ENCODE results near the gene ZNF618.

The ZNF618 gene

DNA sequence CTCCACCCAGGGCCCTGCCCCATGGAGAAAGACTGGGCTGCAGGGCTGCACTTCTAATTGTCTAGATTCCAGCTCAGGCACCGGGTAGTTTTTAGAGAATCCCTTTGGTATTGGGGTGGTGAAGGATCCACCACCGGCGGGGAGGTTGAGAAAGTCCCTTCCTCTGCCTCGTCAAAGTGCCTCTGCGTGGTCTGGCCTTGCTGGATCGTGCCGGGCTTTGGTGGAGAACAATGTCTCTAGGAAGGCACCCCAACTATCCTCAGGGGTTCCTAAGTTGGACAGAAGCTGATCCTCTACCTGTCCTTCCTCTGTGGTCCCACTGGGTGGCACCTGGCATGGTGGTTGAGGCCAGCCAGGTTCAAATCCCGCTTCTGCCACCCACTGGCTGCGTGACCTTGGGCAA is 209.3 kb downstream of the ZNF618 start:
- DNase-seq (ENCODE audit: extremely low read depth, low read depth), result no peak
- TF ChIP-seq, protein P1, sequence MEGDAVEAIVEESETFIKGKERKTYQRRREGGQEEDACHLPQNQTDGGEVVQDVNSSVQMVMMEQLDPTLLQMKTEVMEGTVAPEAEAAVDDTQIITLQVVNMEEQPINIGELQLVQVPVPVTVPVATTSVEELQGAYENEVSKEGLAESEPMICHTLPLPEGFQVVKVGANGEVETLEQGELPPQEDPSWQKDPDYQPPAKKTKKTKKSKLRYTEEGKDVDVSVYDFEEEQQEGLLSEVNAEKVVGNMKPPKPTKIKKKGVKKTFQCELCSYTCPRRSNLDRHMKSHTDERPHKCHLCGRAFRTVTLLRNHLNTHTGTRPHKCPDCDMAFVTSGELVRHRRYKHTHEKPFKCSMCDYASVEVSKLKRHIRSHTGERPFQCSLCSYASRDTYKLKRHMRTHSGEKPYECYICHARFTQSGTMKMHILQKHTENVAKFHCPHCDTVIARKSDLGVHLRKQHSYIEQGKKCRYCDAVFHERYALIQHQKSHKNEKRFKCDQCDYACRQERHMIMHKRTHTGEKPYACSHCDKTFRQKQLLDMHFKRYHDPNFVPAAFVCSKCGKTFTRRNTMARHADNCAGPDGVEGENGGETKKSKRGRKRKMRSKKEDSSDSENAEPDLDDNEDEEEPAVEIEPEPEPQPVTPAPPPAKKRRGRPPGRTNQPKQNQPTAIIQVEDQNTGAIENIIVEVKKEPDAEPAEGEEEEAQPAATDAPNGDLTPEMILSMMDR (IDR thresholded peaks at IDR 0.05; ENCODE audit: low read depth, low read length), result no peak

DNA sequence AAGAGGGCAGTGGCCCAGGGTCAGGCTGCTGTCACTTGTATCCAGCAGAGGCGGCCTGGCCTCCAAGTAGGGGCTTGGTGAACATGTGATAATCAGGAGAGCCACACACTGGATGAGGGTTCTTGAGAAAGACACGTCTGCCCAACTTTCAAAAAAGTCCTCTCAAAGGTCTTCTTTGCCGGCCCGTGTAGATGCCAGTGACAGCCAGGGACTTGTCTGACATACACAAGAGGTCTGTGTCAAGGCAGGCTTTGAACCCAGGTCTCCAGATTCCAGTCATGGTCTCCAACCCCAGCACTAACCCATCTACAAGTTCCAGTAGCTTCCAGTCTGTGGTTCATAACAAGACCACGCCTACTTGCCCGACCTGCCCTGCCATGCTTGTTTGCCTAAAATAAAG is 209.9 kb downstream of the ZNF618 start:
- DNase-seq (ENCODE audit: extremely low read depth, low read depth), result no peak

DNA sequence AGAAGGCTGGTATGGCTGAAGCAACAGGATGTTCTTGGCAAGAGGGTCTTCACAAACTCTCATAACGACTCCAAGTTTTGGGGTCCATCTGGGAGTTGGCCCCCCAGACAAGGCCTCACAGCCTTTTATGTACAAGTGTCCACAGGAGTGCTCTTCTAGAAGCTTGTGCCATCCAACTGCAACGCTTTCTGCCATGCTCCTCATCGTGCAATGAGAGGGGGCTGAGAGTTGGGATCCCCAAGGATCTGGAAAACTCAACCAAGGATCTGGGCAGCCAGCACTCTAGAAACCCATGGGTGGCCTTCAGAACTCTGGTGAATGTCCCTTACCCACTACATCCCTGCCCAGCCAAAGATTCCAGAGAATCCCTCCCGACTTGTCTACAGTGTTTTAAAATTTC is 210.5 kb downstream of the ZNF618 start:
- TF ChIP-seq, protein P1 (IDR thresholded peaks at IDR 0.05; ENCODE audit: low read depth, low read length), result no peak
- no peak for DNase-seq (ENCODE audit: extremely low read depth, low read depth)

More for the DNA sequence above, 209.9 kb downstream of the ZNF618 start:
- TF ChIP-seq, protein P1 (IDR thresholded peaks at IDR 0.05; ENCODE audit: low read depth, low read length), result no peak

DNA sequence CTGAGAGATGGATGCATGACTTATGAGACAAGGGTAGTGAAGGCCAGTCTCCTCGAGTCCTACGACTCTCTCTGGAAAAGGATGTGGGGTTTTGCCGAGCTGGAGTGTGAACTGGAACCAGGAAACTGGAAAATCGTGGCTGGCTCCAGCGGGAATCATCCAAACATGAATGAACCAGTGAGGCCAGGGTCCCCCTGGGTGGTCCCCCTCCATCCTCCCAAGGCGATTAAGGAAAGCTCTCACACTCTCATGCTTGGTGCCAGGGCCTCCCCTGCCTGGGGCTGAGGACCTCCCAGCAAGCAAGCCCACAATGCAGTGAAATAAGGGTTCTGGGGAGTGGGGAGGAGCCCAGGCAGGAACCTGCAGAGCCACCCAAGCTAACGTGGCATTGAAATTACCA is 211.6 kb downstream of the ZNF618 start:
- TF ChIP-seq, protein P1 (IDR thresholded peaks at IDR 0.05; ENCODE audit: low read depth, low read length), result no peak
- DNase-seq (ENCODE audit: extremely low read depth, low read depth), result no peak

DNA sequence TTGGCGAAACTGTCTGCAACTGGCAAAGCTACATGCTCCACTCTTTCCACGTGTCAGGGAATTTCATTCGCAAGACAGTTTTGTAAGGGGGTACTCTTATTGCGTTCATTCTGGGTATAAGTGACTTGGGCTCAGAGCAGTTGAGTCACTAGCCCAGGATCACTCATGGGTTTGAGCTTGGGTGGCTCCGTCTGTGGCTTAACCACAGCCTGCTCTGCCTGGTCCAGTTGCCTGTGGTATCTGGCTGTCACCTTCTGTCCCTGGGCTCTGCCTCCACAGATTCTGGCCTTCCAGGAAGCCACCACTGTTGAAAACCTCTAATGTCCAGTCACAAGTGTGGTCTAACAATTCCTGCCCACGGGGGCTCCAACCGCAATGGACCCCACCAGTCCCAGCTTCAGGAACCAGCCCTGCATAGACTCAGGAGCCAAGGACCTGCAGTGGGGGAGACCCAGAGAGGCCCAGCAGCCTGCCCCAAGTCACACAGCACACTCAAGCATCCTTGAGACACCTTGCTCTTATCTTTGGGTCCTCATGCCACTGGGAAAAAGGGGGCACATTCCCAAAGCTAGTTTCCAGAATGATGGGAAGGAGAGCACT is 212.6 kb downstream of the ZNF618 start:
- DNase-seq (ENCODE audit: extremely low read depth, low read depth), result no peak
- TF ChIP-seq, protein P1 (IDR thresholded peaks at IDR 0.05; ENCODE audit: low read depth, low read length), result no peak

DNA sequence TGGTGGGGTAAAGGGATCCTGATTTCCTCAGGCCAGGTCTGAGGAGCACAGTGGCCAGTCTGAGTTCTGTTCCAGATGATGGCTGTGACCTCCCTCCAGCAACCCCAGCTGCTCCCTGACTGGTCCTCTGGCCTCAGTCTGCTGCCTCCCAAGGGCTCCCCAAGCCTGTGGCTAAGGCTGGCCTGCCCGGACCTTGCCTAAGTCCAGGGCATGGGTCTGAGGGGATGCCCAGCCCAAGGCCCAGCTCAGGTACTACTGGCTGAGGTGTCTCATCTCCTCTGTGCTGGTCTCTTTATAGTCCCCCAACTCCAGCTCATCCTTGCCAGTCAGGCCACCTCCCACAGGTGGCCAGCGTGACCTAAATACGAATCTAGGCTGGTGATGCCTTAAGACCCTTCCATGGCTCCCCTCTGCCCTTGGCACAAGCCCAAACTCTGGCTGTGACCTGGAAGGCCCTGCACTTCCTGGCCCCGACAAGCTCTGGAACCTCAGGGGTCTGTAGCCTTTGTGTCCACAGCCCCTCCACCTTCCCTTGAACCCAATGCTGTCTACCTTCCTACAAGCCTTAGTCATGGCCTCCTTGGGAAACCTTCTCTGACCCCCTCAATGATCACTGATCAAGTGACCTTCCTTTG is 213.2 kb downstream of the ZNF618 start:
- TF ChIP-seq, protein P1 (IDR thresholded peaks at IDR 0.05; ENCODE audit: low read depth, low read length), result no peak
- no peak for DNase-seq (ENCODE audit: extremely low read depth, low read depth)

DNA sequence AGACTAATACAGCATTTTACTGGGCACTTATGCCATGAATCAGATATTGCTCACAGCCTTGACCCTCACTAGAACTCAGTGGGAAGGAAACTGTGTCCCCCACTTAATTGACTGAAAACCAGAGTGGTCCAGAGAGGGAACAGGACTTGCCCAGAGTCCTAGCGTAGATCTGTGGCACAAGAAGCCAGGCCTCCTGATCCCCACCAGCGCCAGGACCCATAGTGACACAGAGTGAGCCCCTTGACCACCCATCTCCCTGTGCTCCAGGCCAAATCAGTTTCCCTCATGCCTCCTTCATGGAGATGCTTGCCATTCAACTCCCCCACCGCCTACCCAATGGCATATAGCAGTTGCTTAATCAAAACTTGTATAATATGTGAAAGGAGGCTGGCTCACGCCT is 214.7 kb downstream of the ZNF618 start:
- TF ChIP-seq, protein P1 (IDR thresholded peaks at IDR 0.05; ENCODE audit: low read depth, low read length), result no peak
- no peak for DNase-seq (ENCODE audit: extremely low read depth, low read depth)

Measured in AG09319 (cell line).